GM18873 (cell line): ENCODE measurements around the gene RNF175.
A peak's percentile ranks its signal among the peaks of the same experiment; 100 is the strongest.
"Not testable (repeated sequence)": the region's sequence is repeated elsewhere in the genome, so short reads cannot be mapped to it uniquely, and the experiment has no call there.

Experiments
- ATAC-seq: cut with Tn5 transposase; IDR thresholded peaks from one replicate; pipeline ENCODE4 v1.9.1; 2021; ENCODE audit warnings: mild to moderate bottlenecking, moderate library complexity, moderate number of reproducible peaks; ENCODE audit not compliant: unreplicated experiment, low FRiP score

The RNF175 gene

DNA sequence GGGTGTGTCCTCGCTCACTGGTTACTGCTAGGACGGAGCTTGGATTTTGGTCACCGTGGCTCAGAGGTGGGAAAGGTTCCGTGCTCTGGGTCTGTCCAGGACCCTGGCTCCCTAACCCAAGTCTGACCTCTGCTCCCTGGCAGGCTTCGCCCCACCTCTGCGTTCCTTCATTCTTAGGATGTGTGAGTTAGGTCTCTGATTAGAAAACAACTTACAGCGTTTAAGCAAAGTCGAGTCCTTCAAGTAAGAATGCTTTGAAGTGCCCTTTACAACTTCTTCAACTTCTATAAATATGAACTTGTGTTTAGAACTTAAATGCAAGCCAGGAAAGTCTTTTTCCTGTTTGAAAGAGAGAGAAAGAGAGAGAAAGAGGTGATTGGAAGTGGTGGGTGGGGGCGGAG lies 74.9 kb downstream of the RNF175 start:
- ATAC-seq = peak; percentile 18

DNA sequence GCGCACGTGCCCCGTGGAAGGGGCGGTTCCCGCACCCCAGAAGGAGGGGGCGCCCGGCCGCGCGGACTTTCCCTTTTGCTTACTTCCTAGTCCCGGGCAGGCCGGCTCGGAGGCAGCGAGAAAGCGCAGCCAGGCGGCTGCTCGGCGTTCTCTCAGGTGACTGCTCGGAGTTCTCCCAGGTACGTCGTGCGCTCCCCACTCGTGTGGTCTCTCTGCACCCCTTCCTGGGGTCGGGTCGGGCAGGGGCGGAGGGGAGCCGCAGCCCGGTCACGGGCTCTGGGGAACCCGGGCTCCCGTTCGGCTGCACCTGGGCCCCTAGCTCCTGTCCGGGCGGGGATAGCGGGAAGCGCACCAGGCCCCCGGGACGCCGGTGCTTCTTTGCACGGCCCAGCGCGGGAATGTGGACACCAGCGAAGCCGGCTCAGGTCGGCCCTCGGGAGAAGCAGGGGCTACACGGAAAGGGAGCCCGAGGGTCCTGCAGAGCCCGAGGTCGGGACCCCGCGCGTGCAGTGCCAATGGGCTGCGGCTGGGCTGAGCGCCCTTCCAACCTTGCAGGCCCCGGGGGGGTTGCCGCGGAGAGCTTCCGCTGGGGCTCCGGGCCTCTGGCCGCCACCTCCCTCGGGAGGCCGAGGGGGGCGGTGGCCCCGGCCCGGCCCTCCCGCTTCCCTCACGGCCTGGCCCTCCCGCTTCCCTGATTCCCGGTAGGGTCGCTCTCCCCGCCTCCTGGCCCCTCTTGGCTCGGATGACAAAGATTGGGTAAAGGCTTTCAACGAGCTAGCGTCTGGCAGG lies 75.4 kb downstream of the RNF175 start, which contains the start of gene TLR2:
Gene TLR2 (plus strand): TSS at position 99 of the 789 bp plus-strand sequence. CDS start 18,628 bp downstream, outside the sequence.
- ATAC-seq = peak; percentile 59

DNA sequence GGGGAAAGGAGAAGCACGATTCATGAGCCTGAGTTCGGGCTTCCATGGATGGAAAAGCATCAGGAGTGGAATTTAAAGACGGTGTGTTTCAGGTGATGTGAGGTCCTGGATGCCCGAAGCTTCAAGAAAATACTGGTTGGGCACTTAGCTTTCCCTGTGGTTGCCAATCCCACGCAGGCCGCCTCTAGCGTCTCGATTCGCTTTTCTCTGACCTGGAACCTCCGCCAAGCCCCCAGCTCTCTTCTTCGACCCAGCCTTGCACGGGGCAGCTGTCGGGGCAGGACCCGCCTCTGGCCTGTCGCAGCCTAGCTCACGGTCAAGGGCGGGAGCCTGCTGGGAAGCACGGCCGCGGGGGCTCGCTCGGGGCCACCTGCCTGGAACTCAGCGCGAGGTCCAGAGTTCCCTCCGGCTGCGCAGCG lies 76.1 kb downstream of the RNF175 start:
- no peak for ATAC-seq

DNA sequence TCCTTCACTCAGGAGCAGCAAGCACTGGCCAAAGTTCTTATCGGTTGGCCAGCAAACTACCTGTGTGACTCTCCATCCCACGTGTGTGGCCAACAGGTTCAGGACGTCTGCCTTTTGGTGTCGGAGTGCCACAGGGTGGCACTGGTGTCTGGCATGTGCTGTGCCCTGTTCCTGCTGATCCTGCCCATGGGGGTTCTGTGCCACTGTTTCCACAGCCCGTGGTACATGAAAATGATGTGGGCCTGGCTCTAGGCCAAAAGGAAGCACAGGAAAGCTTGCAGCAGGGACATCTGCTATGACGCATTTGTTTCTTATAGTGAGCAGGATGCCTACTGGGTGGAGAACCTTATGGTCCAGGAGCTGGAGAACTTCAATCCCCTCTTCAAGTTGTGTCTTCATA lies 80.3 kb downstream of the RNF175 start:
- no peak for ATAC-seq

DNA sequence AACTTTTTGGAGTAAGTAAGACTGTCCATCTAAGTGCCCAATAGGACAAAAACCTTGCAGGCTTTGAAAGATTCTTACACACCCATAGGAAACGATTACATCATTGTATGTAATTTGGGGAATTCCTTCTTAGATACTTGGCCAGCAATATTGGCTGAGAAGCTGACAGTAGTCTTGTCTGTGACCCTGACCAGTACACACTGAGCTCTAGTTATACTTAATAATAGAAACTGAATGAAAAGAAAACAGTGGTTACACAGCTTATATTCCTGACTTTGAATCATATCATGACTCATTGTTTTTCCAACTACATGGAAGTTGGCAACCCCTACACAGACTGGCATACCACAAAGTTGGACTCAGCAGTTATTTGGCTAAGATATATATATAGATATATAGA lies 82.8 kb downstream of the RNF175 start:
- no peak for ATAC-seq

DNA sequence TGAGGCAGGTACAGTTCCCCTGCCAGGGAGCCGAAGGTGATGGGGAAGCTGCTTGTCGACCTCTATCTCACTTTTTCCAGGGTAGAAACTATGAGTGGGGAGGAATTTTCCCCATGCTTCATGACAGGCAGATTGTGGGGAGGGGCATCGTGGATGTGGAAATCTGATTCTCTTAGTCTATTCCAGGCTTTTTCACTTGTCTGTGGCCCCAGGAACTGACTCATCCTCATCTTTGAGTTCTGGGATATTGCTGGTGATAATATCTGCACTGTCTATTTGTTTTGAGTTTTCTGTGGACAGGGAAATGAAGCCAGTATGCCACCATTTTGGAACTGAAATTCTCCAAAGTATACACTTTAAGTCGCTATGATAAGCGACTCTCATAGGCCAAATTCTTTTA lies 83.3 kb downstream of the RNF175 start:
- ATAC-seq = no peak

DNA sequence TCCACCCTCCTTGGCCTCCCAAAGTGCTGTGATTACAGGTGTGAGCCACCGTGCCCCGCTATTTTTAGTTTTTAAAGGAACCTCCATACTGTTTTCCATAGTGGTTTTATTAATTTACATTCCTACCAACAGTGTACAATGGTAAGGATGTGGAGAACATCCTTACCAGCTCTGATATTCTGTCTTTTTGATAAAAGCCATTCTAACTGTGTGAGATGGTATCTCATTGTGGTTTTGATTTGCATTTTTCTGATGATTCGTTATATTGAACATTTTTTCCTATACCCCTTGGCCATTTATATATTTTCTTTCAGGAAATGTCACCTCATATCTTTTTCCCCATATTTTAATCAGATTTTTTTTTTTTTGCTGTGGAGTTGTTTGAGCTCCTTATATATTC lies 90.0 kb downstream of the RNF175 start:
- no peak for ATAC-seq

DNA sequence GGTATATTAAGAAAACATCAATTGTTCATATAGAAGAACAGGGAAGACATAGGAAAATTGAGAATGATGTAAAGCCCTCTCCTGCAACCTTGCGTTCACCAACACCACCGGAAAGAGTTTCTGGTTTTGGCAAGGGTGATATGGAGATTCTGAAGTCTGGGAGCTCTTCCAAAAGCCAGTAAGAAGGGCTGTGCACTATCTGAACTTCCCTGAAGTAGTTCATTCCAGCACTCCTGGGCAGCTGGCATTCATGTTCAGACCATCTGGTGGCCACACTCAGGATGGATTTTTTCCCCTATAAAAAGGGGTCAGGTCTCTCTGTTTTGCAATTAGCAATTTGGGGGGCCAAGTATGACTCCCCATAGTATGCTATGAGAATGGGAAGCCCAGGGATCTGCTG lies 91.2 kb downstream of the RNF175 start:
- ATAC-seq = no peak

DNA sequence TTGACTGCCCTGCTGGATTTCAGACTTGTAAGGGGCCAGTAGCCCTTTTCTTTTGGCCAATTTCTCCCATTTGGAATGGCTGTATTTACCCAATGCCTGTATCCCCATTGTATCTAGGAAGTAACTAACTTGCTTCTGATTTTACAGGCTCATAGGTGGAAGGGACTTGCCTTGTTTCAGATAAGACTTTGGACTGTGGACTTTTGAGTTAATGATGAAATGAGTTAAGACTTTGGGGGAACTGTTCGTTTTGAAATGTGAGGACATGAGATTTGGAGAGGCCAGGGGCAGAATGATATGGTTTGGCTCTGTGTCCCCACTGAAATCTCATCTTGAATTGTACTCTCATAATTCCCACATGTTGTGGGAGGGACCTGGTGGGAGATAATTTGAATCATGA lies 93.3 kb downstream of the RNF175 start:
- ATAC-seq = not testable (repeated sequence)

DNA sequence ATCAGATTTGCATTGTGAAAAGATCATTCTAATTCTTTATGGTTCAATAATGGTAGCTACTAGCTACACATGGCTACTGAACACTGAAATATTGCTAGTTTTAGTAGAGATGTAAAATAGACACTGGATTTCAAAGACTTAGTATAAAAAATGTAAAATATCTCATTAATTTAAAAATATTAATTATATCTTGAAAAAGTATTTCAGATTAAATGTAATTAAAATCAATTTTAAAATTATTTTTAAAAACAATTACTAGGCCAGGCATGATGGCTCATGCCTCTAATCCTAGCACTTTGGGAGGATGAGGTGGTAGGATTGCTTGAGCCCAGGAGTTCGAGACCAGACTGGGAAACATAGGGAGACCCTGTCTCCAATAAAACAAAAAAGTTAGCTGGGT lies 96.2 kb downstream of the RNF175 start:
- ATAC-seq = no peak

DNA sequence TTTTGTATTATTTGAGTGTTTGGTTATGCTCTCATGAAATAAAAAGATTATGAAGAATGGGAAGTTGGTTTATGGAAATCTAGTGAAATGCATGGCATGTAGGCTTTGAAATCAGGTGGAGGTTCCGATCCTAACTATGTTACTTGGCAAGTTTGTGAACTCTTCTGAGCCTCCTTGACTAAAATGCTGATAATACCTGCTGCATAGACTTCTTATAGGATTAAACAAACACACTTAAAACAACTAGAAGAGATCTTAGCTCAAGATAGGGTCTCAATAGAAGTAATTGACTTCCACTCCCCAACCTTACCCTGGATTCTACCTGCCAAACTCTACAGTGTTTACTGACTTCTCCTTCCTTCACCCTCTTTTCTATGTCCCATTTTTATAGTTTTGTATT lies 97.9 kb downstream of the RNF175 start:
- no peak for ATAC-seq

DNA sequence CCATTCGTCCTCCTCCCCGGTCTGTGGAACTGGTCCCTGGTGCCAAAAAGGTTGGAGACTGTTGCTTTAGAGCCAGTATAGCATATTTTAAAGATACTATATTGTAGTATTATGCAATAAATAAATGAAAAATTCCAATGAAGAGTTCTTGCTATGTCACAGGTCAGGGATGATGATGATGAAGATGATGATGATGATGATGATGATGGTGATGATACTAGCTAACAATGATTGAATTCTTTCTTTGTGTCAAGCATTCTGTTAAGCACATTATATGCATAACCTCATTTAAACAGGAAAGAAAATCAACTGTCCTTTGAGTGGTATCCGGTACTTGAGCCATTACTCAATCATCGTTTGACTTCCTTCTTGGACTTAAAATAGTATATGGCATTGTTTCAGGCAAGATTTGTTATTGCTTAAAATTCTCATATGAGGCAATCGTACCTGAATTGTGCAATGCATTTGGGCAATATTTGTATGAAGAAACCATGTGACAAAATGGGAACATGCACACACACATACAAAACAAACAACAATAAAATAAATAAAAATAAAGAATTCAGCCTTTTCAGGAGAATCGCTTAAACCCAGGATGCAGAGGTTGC lies 98.5 kb downstream of the RNF175 start:
- no peak for ATAC-seq
